Mucosa of descending colon (tissue), 3 donors: ENCODE data around the gene WASF1. TPM values are rescaled to one million over a fixed set of nuclear protein-coding genes. Genes with fewer than 3 reads are reported as not detected.

Experiments used
- ATAC-seq: fragments of 200-7000 bp; cut with Tn5 transposase; one replicate; pipeline ENCODE4 v1.9.1; 2020; ENCODE audit warnings: mild to moderate bottlenecking, moderate library complexity
- DNase-seq, 3 donors: peaks; one replicate each; pipeline ENCODE4 v3.0.0-alpha.2; 2020
- H3K36me3 ChIP-seq: fragments of 200-600 bp; one replicate; pipeline ENCODE4 v1.8.0; 2021; ENCODE audit warnings: low read depth, mild to moderate bottlenecking
- H3K4me1 ChIP-seq: fragments of 200-600 bp; one replicate; pipeline ENCODE4 v1.8.0; 2021; ENCODE audit warnings: low read depth, mild to moderate bottlenecking
- H3K4me3 ChIP-seq: fragments of 200-600 bp; one replicate; pipeline ENCODE4 v1.8.0; 2021; ENCODE audit warnings: mild to moderate bottlenecking
- H3K9me3 ChIP-seq: fragments of 200-600 bp; one replicate; pipeline ENCODE4 v1.8.0; 2021; ENCODE audit warnings: mild to moderate bottlenecking
- CTCF ChIP-seq: fragments of 200-600 bp; IDR thresholded peaks from one replicate; pipeline ENCODE4 v1.8.0; 2022; ENCODE audit warnings: antibody characterized with exemption, mild to moderate bottlenecking
- intact Hi-C, 2 donors: fragments of 100-400 bp; cut with DNase I in 1 of 2; cut with micrococcal nuclease in 1 of 2; formaldehyde crosslinking; loops; one replicate each; pipeline versions ENCODE4 v1.11.0 to v1.11.1; 2022; cut with DNase I, micrococcal nuclease
- total RNA-seq, 3 donors: library from RNA; stranded (reverse); fragmentation: NEBNext Ultra II Directional in 2 of 3; extraction: Animal tissue kit (Norgen Biotek cat#: 25700) in 2 of 3; gene quantifications; one replicate each; pipeline versions ENCODE4 v1.2.1 to v1.2.4, GENCODE V29; 2021 to 2023
- donor health status: DM: no; HTN: no; CAD: no; lungs with moderate emphysema.
- donor health status: DM: no; HTN: no; CAD: no.
- donor health status: DM: no; HTN: yes; CAD: no.

Gene WASF1
- total RNA-seq, 3 donors from 2014 or later: 1.3 to 16.0 (median 2.7) TPM

GRCh38 chr6:110173506-110174132 is 5.9 kb downstream of the WASF1 start:
- ATAC-seq (no peak), DNase-seq (no peak)
- TF ChIP-seq CTCF: no peak
- H3K36me3 ChIP-seq: no peaks in the 10 kb centered on the region
- H3K4me1 ChIP-seq: peaks cover under 1% of the 10 kb centered on the region
- H3K9me3 ChIP-seq: no peaks in the 10 kb centered on the region
- no peak overlapping the region for H3K4me3 ChIP-seq
- intact Hi-C loops: loop anchor here (10.0 kb wide), 1 partner anchor 221 kb away; no protein-coding TSS in a partner anchor

- Histone ChIP-seq H3K9me3 (no peaks in the 10 kb centered on the region), H3K4me1 (no peaks in the 10 kb centered on the region), H3K4me3 (no peak overlapping the region), H3K36me3 (no peaks in the 10 kb centered on the region)
- no peak for ATAC-seq
- intact Hi-C loops: loop anchor here (10.0 kb wide), 1 partner anchor 225 kb away; no protein-coding TSS in a partner anchor
- TF ChIP-seq CTCF: no peak
- DNase-seq: no peak
Observed at GRCh38 chr6:110170081-110170480, 9.4 kb downstream of the WASF1 start.

- Histone ChIP-seq H3K36me3 (no peaks in the 10 kb centered on the region), H3K4me3 (no peak overlapping the region), H3K4me1 (no peaks in the 10 kb centered on the region), H3K9me3 (no peaks in the 10 kb centered on the region)
- intact Hi-C loops: no loop called here
- DNase-seq (no peak), ATAC-seq (no peak)
- TF ChIP-seq CTCF: no peak
Observed at GRCh38 chr6:110158479-110158878, 21.0 kb downstream of the WASF1 start.

GRCh38 chr6:110147870-110148269 is 31.6 kb downstream of the WASF1 start:
- no peak for DNase-seq
- Histone ChIP-seq H3K4me3 (no peak overlapping the region), H3K9me3 (no peaks in the 10 kb centered on the region), H3K36me3 (no peaks in the 10 kb centered on the region), H3K4me1 (no peaks in the 10 kb centered on the region)
- TF ChIP-seq CTCF: no peak
- intact Hi-C loops: no loop called here
- no peak for ATAC-seq

- H3K4me3 ChIP-seq: no peak overlapping the region
- no peaks in the 10 kb centered on the region for H3K36me3 ChIP-seq
- DNase-seq (no peak), ATAC-seq (no peak)
- TF ChIP-seq CTCF: no peak
- H3K4me1 ChIP-seq: no peaks in the 10 kb centered on the region
- intact Hi-C loops: no loop called here
- H3K9me3 ChIP-seq: no peaks in the 10 kb centered on the region
Observed at GRCh38 chr6:110140650-110141049, 38.8 kb downstream of the WASF1 start.

- H3K36me3 ChIP-seq: no peaks in the 10 kb centered on the region
- no peak overlapping the region for H3K4me3 ChIP-seq
- ATAC-seq: no peak
- DNase-seq: no peak
- intact Hi-C loops: no loop called here
- H3K9me3 ChIP-seq: no peaks in the 10 kb centered on the region
- H3K4me1 ChIP-seq: no peaks in the 10 kb centered on the region
- no peak for TF ChIP-seq CTCF
Observed at GRCh38 chr6:110139052-110139451, 40.4 kb downstream of the WASF1 start.
